ENCODE measurements around the gene STX8.

Gene STX8

DNA sequence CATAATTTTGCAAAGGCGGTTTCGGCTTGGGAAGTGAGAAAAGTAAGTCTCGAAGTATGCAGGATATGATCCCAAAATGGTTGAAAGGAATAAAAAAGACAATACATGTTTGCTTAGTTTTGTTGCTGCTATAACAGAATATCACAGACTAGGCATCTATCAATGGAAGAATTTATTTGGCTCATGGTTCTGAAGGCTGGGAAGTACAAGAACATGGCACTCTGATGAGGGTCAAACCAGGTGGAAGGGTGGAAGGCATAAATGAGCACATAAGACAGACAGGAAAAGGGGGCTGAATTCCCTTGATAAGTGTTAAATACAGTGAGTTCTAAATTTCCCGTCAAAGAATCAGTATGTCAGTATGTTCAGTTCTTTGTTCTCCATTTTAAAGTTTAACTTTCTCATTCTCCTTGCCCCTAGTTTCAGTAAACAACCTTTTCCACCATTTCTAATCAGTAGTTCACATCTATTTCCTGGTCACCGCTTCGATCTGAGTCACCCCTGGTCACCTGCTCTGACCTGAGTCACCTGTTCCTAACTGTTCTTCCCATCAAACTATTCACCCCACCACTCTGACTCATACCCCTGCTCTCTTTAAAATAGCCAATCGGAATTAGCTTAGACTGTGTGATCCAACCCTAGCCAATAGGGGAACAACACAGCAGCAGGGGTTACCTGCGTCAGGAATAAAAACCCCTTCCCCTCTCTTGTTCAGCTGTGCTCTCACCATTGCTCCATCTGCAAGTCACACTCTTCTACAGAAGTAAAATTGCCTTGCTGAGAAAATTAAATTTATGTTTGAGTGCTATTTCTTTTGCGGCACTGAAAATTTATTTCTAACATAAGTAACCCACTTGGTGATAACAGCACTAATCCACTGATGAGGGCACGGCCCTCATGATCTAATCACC, 240.8 kb downstream of the STX8 start:
- no peak for DNase-seq

DNA sequence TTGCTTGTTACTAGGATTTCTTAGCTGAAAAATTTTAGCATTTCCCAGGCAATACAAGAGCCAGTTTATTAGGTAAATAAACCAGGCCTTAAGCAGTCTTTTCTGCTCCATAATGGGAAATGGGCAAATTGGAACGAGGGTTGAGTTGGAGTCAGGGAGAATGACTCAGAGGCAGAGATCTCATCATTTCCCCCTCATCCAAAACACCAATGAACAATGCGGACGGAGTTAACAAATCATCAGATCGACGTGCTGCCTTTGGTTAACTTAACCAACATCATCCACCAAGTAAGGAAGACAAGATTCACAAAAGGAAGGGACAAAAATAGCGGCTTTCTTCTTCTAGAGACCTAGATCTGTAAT, 243.5 kb downstream of the STX8 start:
- no peak for DNase-seq

DNA sequence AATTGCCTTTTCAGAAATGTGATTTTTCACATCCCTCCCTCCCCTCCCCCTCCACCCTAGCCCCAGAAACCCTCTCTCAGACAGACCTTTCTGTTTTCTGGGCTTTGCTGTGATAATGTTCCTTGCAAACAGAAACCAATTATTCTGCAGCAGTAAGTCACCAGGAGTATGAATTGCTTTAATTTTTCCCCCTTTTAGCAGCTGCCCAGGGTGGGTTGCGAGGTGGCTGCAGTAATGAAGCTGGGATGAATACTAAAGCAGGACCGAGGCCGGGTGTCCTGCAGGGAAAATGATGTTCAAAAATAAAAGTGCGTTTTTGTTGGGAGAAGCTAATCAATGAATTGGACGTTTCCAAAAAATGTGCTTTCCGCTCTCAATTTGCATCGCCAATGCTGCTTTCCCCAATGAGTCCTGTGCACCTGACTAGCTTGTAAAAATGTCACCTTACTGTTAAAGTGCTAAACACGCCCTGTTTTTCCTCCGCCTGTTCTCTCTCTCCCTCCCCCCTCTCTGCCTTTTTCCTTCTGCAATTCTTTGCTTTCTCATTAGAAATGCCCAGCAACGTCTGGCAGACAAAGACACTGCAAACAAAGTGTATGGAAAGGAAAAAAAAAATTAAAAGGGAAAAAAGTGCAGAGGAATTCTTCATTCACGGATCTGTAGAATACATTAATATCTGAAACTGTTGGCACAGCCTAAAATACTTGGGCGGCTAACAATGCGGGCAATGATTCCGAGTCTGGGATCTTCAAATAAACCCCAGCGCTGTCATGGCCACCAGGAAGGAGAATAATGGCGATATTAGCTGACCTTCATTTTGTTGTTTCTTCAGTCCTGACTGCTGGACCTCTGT, 244.1 kb downstream of the STX8 start:
- DNase-seq, result no peak

DNA sequence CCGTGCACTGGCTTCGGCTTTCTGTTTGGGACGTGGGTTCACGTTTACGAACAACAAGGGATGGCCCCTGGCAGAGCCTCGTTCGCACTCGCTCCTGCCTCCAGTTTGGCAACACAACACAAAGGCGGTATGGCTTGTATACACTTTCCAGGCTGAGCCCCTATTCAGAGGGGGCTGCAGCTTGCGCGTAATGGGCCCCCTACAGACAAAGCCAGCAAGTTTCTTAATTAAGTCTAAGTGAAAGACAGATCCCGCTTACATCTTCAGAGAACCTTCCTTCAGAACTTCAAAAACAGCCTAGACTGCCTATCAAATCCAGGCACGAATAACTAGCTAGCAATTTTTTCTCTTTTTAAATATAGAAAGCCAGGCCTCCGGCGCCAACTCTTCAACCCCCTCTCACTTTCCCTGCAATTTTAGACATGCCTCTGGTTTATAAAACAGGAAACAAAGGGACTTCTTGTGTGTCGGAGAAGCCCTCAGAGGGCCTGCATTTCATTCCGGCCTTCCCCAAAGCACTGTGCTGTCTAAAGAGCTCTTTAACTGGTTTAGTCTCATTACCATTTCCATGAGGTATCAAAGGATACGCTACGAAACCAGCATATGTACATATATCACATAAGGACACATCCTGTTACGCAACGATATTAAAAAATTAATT, 244.9 kb downstream of the STX8 start:
- no peak for DNase-seq

GRCh38 chr17:9330141-9330540, 245.5 kb downstream of the STX8 start:
- no peak for DNase-seq

- no peak for DNase-seq
Observed at GRCh38 chr17:9329251-9329921, 246.2 kb downstream of the STX8 start.

DNA sequence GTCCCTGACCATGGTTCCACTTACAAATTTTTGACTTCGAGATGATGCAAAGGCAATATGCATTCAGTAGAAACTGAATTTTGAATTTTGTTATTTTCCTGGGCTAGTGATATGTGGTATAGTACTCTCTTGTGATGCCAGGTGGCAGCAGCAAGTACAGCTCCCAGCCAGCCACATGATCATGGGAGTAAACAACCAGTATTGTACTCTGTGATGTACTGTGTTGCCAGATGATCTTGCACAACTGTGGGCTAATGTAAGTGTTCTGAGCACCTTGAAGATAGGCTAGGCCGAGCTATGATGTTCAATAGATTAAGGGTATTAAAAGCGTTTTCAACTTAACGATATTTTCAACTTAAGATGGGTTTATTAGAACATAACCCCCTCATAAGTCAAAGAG, 250.8 kb downstream of the STX8 start:
- DNase-seq, result no peak

GRCh38 chr17:9322326-9322725, 253.3 kb downstream of the STX8 start:
- DNase-seq, result no peak

GRCh38 chr17:9321890-9322289, 253.7 kb downstream of the STX8 start:
- DNase-seq, result no peak

DNA sequence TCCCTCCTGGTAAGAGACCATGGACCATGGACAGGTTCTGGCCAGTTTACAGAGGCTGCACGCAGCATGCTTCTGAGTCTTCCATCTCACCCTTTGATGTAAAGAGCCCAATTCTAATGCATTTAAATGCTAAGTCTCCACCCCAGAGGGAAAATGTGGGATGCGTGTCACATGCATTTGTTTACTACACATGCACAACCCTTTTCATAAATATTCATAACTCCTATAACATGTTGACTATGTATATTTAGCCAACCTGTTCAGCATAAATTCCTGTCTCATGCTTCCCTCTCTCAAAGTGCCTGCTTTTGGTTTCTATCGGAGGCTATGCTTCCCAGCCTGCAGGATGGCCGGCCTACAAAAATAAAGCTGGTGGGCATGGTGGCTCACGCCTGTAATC, 260.3 kb downstream of the STX8 start:
- DNase-seq, result no peak

GRCh38 chr17:9313346-9313745, 262.3 kb downstream of the STX8 start:
- DNase-seq, result no peak

- DNase-seq, result no peak
Observed at GRCh38 chr17:9309216-9309615, 266.4 kb downstream of the STX8 start.

DNA sequence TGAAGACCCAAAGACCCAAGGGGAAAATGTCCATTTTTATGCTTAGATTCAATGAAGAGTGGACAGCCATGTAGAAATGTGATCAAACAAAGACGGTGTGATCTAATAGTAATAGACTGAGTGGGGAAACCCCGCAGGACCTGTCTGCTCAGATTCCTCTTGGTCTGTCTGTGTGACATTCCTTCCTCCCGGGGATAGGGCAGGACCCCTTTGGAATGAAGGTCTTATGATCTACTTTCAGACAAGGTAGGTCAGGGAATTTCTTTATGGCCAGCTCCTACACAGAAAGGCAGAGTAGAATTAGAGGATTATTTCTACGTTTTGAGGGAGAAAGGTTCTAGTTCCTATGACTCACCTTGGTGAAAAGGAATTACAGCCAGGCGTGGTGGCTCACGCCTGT, 267.6 kb downstream of the STX8 start:
- no peak for DNase-seq

GRCh38 chr17:9307313-9307998, 268.2 kb downstream of the STX8 start:
- DNase-seq, result no peak

GRCh38 chr17:9306086-9306485, 269.5 kb downstream of the STX8 start:
- DNase-seq, result no peak

GRCh38 chr17:9299695-9300094, 275.9 kb downstream of the STX8 start:
- DNase-seq, result no peak

- DNase-seq, result no peak
Observed at GRCh38 chr17:9298776-9299295, 276.8 kb downstream of the STX8 start.

GRCh38 chr17:9298135-9298534, 277.5 kb downstream of the STX8 start:
- DNase-seq, result no peak

- DNase-seq, result no peak
Observed at GRCh38 chr17:9294661-9295210, 280.9 kb downstream of the STX8 start.

GRCh38 chr17:9292561-9292941, 283.1 kb downstream of the STX8 start:
- DNase-seq, result no peak

GRCh38 chr17:9291912-9292560, 283.6 kb downstream of the STX8 start:
- peak; percentile 35 for DNase-seq
